B cell (primary cell): ENCODE data around the gene TNPO3.

Experiments used
- CTCF ChIP-seq: fragments of 200-600 bp; IDR thresholded peaks from one replicate; pipeline ENCODE4 v1.8.0; 2022; ENCODE audit warnings: antibody characterized with exemption, mild to moderate bottlenecking
- EZH2 ChIP-seq: IDR thresholded peaks from 2 replicates; pipeline ENCODE4 v1.6.1; 2012; ENCODE audit warnings: borderline replicate concordance, low read depth, mild to moderate bottlenecking, moderate library complexity, low read length; ENCODE audit not compliant: insufficient read depth, poor library complexity, severe bottlenecking

- TF ChIP-seq CTCF, result no peak
- TF ChIP-seq EZH2, result no peak
Measured at GRCh38 chr7:129030440-129030839, 24.5 kb downstream of the TNPO3 start.
